ENCODE measurements around the gene CNNM1. TPM values are rescaled to one million over a fixed set of nuclear protein-coding genes. Genes with fewer than 3 reads are reported as not detected.

The CNNM1 gene
- total RNA-seq, 1 donor from 2014 or later = 0.08 TPM

DNA sequence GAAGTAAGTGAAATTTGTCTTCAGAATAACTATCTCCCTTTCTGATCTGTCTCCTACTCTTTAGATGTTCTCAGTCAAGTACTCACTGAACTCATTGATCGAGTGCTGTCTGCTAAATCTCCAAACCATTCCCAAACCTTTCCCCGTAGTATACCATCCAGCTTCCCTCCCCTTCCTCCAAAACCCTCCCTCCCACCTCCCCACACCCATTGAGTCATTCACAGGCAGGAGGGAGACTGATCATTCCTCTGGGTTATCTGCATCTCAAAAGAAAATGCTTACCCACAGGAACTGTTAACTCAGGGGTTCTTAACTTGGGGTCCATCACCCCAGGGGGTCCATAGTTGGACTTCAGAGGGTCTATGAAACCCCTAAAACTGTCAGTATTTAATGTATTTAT, 63.9 kb downstream of the CNNM1 start:
- no peak overlapping the region for H3K4me3 Mint-ChIP-seq (ENCODE audit: unreplicated experiment)

DNA sequence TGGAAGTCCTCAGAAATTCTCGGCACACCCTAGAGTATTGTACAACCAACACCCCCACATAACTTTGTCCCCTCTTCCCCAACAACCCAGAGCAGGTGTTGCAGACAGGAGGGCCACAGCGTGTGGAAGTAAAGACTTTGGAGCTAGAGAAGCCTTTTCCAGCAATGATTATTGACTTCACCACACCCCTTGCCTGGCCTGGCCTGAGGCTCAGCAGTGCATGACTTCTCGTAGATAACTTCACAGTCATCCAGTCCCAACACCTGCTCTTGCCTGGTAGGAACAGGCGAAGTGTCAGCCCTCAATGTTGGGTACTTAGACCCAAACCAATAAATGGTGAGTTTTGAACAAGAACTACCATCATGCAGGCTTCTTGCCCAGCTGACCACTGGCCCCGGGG, 64.5 kb downstream of the CNNM1 start:
- DNase-seq (ENCODE audit: low spot score) = no peak
- no peaks in the 10 kb centered on the region for H3K27me3 Mint-ChIP-seq (ENCODE audit: unreplicated experiment)
- no peak overlapping the region for H3K27ac Mint-ChIP-seq (ENCODE audit: unreplicated experiment)
- TF ChIP-seq, protein P1, sequence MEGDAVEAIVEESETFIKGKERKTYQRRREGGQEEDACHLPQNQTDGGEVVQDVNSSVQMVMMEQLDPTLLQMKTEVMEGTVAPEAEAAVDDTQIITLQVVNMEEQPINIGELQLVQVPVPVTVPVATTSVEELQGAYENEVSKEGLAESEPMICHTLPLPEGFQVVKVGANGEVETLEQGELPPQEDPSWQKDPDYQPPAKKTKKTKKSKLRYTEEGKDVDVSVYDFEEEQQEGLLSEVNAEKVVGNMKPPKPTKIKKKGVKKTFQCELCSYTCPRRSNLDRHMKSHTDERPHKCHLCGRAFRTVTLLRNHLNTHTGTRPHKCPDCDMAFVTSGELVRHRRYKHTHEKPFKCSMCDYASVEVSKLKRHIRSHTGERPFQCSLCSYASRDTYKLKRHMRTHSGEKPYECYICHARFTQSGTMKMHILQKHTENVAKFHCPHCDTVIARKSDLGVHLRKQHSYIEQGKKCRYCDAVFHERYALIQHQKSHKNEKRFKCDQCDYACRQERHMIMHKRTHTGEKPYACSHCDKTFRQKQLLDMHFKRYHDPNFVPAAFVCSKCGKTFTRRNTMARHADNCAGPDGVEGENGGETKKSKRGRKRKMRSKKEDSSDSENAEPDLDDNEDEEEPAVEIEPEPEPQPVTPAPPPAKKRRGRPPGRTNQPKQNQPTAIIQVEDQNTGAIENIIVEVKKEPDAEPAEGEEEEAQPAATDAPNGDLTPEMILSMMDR (IDR thresholded peaks at IDR 0.05; ENCODE audit: unreplicated experiment) = no peak
- H3K4me1 Mint-ChIP-seq (ENCODE audit: unreplicated experiment) = peaks cover 23% of the 10 kb centered on the region
- no peaks in the 10 kb centered on the region for H3K36me3 Mint-ChIP-seq (ENCODE audit: low read depth, unreplicated experiment)
- H3K4me3 Mint-ChIP-seq (ENCODE audit: unreplicated experiment) = no peak overlapping the region
- H3K9me3 Mint-ChIP-seq (ENCODE audit: unreplicated experiment) = no peaks in the 10 kb centered on the region

More for the DNA sequence above, 63.9 kb downstream of the CNNM1 start:
- TF ChIP-seq, protein P1 (IDR thresholded peaks at IDR 0.05; ENCODE audit: unreplicated experiment) = no peak
- no peak for DNase-seq (ENCODE audit: low spot score)
- Mint-ChIP-seq H3K9me3 (ENCODE audit: unreplicated experiment) (no peaks in the 10 kb centered on the region), H3K4me1 (ENCODE audit: unreplicated experiment) (peaks cover 23% of the 10 kb centered on the region), H3K27ac (ENCODE audit: unreplicated experiment) (no peak overlapping the region), H3K27me3 (ENCODE audit: unreplicated experiment) (no peaks in the 10 kb centered on the region), H3K36me3 (ENCODE audit: low read depth, unreplicated experiment) (no peaks in the 10 kb centered on the region)

DNA sequence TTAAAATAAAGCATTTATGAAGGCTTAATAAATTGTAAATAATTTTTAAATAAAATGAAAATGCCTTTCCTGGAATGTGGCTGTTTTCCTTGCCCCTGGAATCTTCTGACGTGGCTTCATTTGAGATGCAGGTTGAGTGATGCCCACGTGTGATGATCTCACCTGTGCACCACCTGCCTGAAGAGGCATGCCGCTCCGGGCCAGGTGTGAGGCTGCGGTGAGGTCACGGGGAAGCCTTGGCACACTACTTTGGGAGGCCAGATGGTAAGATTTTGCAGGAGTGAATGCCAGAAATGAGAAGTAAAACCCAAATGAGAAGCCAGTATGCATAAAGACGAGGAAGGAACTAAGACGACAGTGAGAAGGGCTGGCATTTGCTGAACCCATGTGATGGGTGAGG, 65.1 kb downstream of the CNNM1 start:
- Mint-ChIP-seq H3K27ac (ENCODE audit: unreplicated experiment) (no peak overlapping the region), H3K27me3 (ENCODE audit: unreplicated experiment) (no peaks in the 10 kb centered on the region), H3K36me3 (ENCODE audit: low read depth, unreplicated experiment) (peaks cover 3% of the 10 kb centered on the region), H3K4me3 (ENCODE audit: unreplicated experiment) (no peak overlapping the region), H3K9me3 (ENCODE audit: unreplicated experiment) (no peaks in the 10 kb centered on the region), H3K4me1 (ENCODE audit: unreplicated experiment) (peaks cover 23% of the 10 kb centered on the region)
- TF ChIP-seq, protein P1 (IDR thresholded peaks at IDR 0.05; ENCODE audit: unreplicated experiment) = no peak
- DNase-seq (ENCODE audit: low spot score) = no peak

DNA sequence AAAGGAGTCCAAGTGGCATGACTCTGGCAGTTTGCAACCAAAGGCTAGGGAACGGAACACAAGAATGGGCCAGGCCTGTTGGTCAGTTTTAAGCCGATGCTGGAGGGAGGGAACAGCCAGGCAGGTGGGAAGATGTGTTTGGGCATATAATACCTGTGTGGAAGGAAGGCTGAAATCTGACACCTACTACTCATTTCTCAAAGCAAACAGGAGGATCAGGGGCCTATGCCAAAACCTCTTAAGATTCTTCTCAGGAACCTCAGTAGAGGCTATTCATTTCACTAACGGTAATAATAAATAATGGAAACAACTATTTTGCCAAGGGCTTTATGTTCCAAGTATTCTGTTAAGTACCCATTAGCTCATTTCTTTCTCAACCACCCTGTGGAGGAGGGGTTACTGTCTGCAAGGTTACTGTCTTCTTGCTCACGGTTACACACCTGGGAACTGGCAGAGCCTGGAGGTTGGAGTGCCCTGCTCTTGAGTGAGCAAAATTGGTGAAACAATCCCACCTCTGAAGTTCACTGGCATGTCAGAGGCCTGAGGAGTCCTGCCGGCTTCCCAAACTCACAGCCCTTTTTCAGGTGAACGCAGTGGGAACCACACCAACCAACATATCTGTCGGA, 65.7 kb downstream of the CNNM1 start:
- DNase-seq (ENCODE audit: low spot score) = no peak
- H3K36me3 Mint-ChIP-seq (ENCODE audit: low read depth, unreplicated experiment) = peaks cover 4% of the 10 kb centered on the region
- TF ChIP-seq, protein P1 (IDR thresholded peaks at IDR 0.05; ENCODE audit: unreplicated experiment) = no peak
- peaks cover 23% of the 10 kb centered on the region for H3K4me1 Mint-ChIP-seq (ENCODE audit: unreplicated experiment)
- no peak overlapping the region for H3K4me3 Mint-ChIP-seq (ENCODE audit: unreplicated experiment)
- no peaks in the 10 kb centered on the region for H3K27me3 Mint-ChIP-seq (ENCODE audit: unreplicated experiment)
- no peak overlapping the region for H3K27ac Mint-ChIP-seq (ENCODE audit: unreplicated experiment)
- H3K9me3 Mint-ChIP-seq (ENCODE audit: unreplicated experiment) = no peaks in the 10 kb centered on the region

DNA sequence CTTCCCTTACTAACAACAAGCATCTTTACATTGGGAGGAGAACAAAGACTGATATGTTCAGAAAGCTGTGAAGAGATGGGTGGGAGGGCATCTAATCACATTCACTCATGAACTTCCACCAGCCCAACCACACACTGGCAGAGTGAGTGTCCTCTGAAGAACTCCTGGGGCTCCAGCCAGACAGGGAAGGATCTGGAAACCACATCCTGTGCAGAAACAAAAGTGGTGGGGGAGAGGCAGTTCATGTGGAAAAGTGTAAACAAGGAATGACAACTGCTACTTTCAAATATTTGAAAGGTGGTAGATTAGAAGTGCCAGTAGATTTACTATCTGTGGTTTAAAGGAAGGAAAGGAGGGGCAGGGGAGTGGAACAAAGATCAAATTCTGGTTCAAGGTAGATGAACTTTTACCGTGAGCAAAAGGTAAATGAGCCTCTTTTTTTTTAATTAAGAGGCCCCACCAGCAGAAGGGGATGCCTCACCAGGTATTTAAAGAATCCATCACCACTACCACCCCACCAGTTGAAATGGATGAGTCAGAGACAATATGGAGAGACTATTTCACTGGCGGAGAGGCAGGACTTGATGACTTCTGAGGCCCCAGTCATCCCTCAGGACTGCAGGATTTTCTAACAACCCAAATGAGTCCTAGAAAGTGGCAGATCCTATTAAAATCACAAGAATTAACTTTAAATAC, 66.7 kb downstream of the CNNM1 start:
- Mint-ChIP-seq H3K4me3 (ENCODE audit: unreplicated experiment) (no peak overlapping the region), H3K36me3 (ENCODE audit: low read depth, unreplicated experiment) (peaks cover 4% of the 10 kb centered on the region), H3K4me1 (ENCODE audit: unreplicated experiment) (peaks cover 23% of the 10 kb centered on the region), H3K27me3 (ENCODE audit: unreplicated experiment) (no peaks in the 10 kb centered on the region), H3K9me3 (ENCODE audit: unreplicated experiment) (no peaks in the 10 kb centered on the region), H3K27ac (ENCODE audit: unreplicated experiment) (peak overlapping the region; percentile 54)
- DNase-seq (ENCODE audit: low spot score) = no peak
- TF ChIP-seq, protein P1 (IDR thresholded peaks at IDR 0.05; ENCODE audit: unreplicated experiment) = no peak

All from endothelial cell (in vitro differentiated cells).